IPS-18a (cell line): ENCODE results near the gene SMIM38.

ENCODE experiments used
- H3K27ac ChIP-seq: one replicate; pipeline ENCODE4 v1.5.1; 2013; ENCODE audit warnings: low read length
- H3K27me3 ChIP-seq: one replicate; pipeline ENCODE4 v1.6.1; 2013; ENCODE audit warnings: mild to moderate bottlenecking, low read length; ENCODE audit not compliant: control insufficient read depth, insufficient read depth
- H3K36me3 ChIP-seq: one replicate; pipeline ENCODE4 v1.6.1; 2013; ENCODE audit warnings: low read depth, low read length; ENCODE audit not compliant: control insufficient read depth
- H3K4me1 ChIP-seq: one replicate; pipeline ENCODE4 v1.6.1; 2013; ENCODE audit warnings: low read depth, low read length; ENCODE audit not compliant: control insufficient read depth
- H3K4me3 ChIP-seq: one replicate; pipeline ENCODE4 v1.5.1; 2013; ENCODE audit warnings: low read length
- H3K9ac ChIP-seq: one replicate; pipeline ENCODE4 v1.6.1; 2013; ENCODE audit warnings: mild to moderate bottlenecking, low read length, moderate library complexity
- H3K9me3 ChIP-seq: one replicate; pipeline ENCODE4 v1.6.1; 2013; ENCODE audit warnings: low read depth, low read length; ENCODE audit not compliant: control insufficient read depth

The SMIM38 gene

DNA sequence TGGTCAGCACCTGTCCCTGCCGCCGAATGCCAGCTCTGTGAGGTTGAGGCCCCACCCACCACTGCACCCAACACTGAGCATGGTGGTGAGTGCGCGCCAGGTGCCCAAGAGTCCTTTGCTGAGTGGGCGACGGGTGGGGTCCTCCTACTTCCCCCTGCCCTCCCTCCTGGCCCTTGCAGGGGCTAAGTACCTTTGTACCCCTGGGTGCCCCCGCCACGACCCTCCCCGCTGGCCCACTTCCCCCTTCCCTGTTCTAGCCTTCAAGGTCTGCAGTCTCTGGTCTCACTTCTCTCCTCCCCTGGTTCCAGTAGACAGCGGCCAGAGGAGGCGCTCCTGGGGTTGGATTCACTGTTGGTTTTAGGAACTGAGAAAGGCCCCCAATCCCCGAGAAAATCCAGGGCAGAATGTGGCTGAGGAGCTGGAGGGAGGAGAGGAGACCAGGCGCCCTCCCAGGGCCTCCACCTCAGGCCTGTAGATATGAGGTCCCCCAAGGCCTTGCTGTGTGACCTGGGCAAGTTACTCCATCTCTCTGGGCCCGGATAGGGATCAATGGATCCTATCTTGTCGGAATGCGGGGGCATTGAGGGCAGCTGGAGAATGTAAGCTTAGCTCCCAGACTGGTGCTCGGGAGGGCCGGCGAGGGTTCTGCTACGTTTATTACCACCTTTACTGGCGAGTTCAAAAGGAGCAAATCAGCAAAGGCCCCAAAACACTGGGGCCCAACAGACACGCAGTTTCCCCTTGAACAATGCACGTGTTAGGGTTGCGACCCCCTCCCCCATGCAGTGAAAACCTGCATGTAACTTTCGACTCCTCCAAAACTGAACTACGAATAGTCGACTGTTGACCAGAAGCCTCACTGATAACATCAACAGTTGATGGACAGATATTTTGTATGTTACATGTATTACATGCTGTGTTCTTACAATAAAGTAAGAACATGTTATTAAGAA is 31.9 kb upstream of the SMIM38 start:
- Histone ChIP-seq H3K4me3 (peak overlapping the region; percentile 15), H3K27ac (no peak overlapping the region), H3K4me1 (peaks cover 11% of the 10 kb centered on the region), H3K36me3 (no peaks in the 10 kb centered on the region), H3K9ac (no peak overlapping the region), H3K9me3 (peaks cover 6% of the 10 kb centered on the region), H3K27me3 (no peaks in the 10 kb centered on the region)

DNA sequence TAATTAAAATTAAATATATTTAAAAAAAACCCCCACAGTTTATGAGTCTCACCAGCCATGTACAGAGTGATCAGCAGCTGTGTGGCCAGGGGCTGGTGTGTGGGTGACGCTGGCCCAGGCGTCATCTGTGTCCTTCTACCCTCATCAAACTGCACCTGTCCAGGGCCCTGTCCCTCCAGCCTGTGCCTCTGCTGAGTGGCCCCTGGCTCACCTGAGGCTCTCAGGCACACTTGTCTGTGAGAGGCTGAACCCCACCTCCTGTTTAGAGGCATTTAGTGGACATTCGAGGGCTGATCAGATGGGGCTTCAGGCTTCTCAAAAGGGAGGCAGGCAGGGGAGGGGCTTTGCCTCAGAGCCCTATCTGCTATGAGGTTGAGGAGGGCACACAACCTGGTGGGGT is 29.9 kb upstream of the SMIM38 start:
- Histone ChIP-seq H3K9ac (no peak overlapping the region), H3K27me3 (no peaks in the 10 kb centered on the region), H3K9me3 (peaks cover 3% of the 10 kb centered on the region), H3K36me3 (no peaks in the 10 kb centered on the region), H3K4me3 (no peak overlapping the region), H3K27ac (no peak overlapping the region), H3K4me1 (peaks cover 11% of the 10 kb centered on the region)

DNA sequence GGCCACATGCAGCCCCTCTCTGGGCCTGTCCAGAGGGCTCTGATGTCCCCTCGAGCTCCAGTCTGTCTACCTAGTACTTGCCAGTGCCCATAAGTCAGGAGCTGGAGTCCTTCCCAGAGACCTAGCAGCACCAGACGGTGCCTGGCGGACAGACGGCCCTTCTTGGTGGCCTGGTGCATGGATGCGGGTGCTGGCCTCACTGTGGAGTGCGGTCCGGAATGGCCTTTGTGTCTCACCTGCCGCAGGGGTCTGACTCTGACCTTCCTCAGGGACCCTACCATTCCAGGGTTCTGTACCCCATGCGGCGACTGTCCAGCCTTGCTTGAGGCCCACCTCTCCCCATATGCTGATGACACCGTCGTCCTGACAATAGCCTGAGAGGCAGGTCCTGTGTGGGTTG is 29.4 kb upstream of the SMIM38 start:
- H3K9ac ChIP-seq: no peak overlapping the region
- peaks cover 16% of the 10 kb centered on the region for H3K4me1 ChIP-seq
- no peak overlapping the region for H3K27ac ChIP-seq
- peaks cover 3% of the 10 kb centered on the region for H3K9me3 ChIP-seq
- no peaks in the 10 kb centered on the region for H3K27me3 ChIP-seq
- no peaks in the 10 kb centered on the region for H3K36me3 ChIP-seq
- no peak overlapping the region for H3K4me3 ChIP-seq

- Histone ChIP-seq H3K27me3 (no peaks in the 10 kb centered on the region), H3K4me1 (peaks cover 13% of the 10 kb centered on the region)
Measured at GRCh38 chr11:69127081-69127850, 28.5 kb upstream of the SMIM38 start.

DNA sequence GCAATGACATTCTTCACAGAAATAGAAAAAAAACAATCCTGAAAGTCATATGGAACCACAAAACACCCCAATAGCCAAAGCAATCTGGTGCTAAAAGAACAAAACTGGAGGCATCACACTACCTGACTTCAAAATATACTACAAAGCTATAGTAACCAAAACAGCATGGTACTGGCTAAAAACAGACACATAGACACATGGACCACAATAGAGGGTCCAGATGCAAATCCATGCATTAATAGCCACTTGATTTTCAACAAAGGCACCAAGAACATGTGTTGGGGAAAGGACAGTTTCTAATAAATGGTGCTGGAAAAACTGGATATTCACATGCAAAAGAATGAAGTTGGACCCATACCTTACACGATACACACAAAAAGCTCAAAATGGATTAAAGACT is 27.9 kb upstream of the SMIM38 start:
- Histone ChIP-seq H3K9me3 (peaks cover 3% of the 10 kb centered on the region), H3K9ac (no peak overlapping the region), H3K4me1 (peaks cover 10% of the 10 kb centered on the region), H3K4me3 (no peak overlapping the region), H3K27me3 (no peaks in the 10 kb centered on the region), H3K36me3 (no peaks in the 10 kb centered on the region), H3K27ac (no peak overlapping the region)

More at GRCh38 chr11:69127081-69127850, 28.5 kb upstream of the SMIM38 start:
- H3K36me3 ChIP-seq: no peaks in the 10 kb centered on the region
- peaks cover 3% of the 10 kb centered on the region for H3K9me3 ChIP-seq
- H3K9ac ChIP-seq: no peak overlapping the region
- no peak overlapping the region for H3K4me3 ChIP-seq
- H3K27ac ChIP-seq: no peak overlapping the region

DNA sequence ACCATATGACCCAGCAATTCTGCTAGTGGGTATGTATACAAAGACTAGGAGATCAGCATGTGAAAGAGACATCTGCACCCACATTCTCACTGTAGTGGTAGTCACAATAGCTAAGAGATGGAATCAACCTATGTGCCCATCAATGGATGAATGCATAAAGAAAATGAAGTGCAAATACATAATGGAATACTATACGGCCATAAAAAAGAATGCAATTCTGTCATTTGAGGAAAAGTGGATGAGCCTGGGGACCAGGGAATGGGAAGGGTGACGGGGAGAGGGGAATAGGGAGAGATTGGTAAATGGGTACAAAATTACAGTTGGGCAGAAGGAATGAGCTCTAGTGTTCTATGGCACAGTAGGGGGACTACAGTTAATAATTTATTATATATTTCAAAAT is 26.7 kb upstream of the SMIM38 start:
- Histone ChIP-seq H3K27ac (no peak overlapping the region), H3K36me3 (no peaks in the 10 kb centered on the region), H3K9ac (no peak overlapping the region), H3K27me3 (no peaks in the 10 kb centered on the region), H3K4me3 (no peak overlapping the region), H3K9me3 (peaks cover 3% of the 10 kb centered on the region), H3K4me1 (peaks cover 7% of the 10 kb centered on the region)

DNA sequence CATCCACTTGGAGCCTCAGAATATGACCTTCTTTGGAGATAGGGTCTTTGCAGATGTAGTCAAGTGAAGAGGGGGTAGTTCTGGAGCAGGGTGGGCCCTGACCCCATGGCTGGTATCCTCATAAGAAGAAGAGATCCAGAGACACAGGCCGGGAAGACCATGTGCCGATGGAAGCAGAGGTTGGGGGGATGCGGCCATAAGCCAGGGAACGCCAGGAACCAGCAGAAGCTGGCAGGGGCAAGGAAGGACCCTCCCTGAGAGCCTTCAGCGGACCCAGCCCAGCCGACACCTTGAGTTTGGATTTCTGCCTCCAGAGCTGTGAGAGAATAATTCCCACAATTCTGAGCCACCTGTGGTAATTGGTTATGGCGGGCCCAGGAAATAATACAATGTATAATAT is 26.1 kb upstream of the SMIM38 start:
- Histone ChIP-seq H3K4me1 (peaks cover 6% of the 10 kb centered on the region), H3K27ac (no peak overlapping the region), H3K9me3 (peaks cover 3% of the 10 kb centered on the region), H3K9ac (no peak overlapping the region), H3K36me3 (no peaks in the 10 kb centered on the region), H3K4me3 (no peak overlapping the region), H3K27me3 (no peaks in the 10 kb centered on the region)

GRCh38 chr11:69130654-69131053 is 25.1 kb upstream of the SMIM38 start:
- H3K4me1 ChIP-seq: peaks cover 6% of the 10 kb centered on the region
- no peaks in the 10 kb centered on the region for H3K36me3 ChIP-seq
- H3K9ac ChIP-seq: no peak overlapping the region
- no peak overlapping the region for H3K27ac ChIP-seq
- H3K27me3 ChIP-seq: no peaks in the 10 kb centered on the region
- no peak overlapping the region for H3K4me3 ChIP-seq
- peaks cover 3% of the 10 kb centered on the region for H3K9me3 ChIP-seq

- Histone ChIP-seq H3K27me3 (no peaks in the 10 kb centered on the region), H3K4me1 (peaks cover 6% of the 10 kb centered on the region), H3K27ac (no peak overlapping the region), H3K9ac (no peak overlapping the region), H3K4me3 (no peak overlapping the region), H3K36me3 (no peaks in the 10 kb centered on the region), H3K9me3 (peaks cover 3% of the 10 kb centered on the region)
Measured at GRCh38 chr11:69131121-69131566, 24.6 kb upstream of the SMIM38 start.

- H3K9ac ChIP-seq: no peak overlapping the region
- H3K4me1 ChIP-seq: peaks cover 6% of the 10 kb centered on the region
- H3K27me3 ChIP-seq: no peaks in the 10 kb centered on the region
- no peaks in the 10 kb centered on the region for H3K36me3 ChIP-seq
- H3K4me3 ChIP-seq: no peak overlapping the region
- peaks cover 3% of the 10 kb centered on the region for H3K9me3 ChIP-seq
- no peak overlapping the region for H3K27ac ChIP-seq
Measured at GRCh38 chr11:69131644-69132300, 24.0 kb upstream of the SMIM38 start.

GRCh38 chr11:69132301-69132670 is 23.4 kb upstream of the SMIM38 start:
- H3K9me3 ChIP-seq: peaks cover 3% of the 10 kb centered on the region
- H3K9ac ChIP-seq: no peak overlapping the region
- no peak overlapping the region for H3K27ac ChIP-seq
- H3K4me3 ChIP-seq: no peak overlapping the region
- peaks cover 6% of the 10 kb centered on the region for H3K4me1 ChIP-seq
- no peaks in the 10 kb centered on the region for H3K36me3 ChIP-seq
- H3K27me3 ChIP-seq: no peaks in the 10 kb centered on the region
